HG02571 (cell line): ENCODE results near the gene FPGS.
"Not testable (repeated sequence)": the region's sequence is repeated elsewhere in the genome, so short reads cannot be mapped to it uniquely, and the experiment has no call there.

ENCODE experiments used
- ATAC-seq: cut with Tn5 transposase; IDR thresholded peaks from one replicate; pipeline ENCODE4 v1.9.1; 2021; ENCODE audit warnings: mild to moderate bottlenecking, moderate library complexity; ENCODE audit not compliant: unreplicated experiment

The FPGS gene

GRCh38 chr9:127832248-127832647 lies 29.6 kb downstream of the FPGS start:
- ATAC-seq = no peak

GRCh38 chr9:127833555-127833954 lies 30.9 kb downstream of the FPGS start:
- ATAC-seq = no peak

- ATAC-seq = no peak
These were observed 33.4 kb downstream of the FPGS start for GRCh38 chr9:127835991-127836516.

GRCh38 chr9:127836561-127836960 lies 33.9 kb downstream of the FPGS start:
- not testable (repeated sequence) for ATAC-seq

GRCh38 chr9:127837346-127837745 lies 34.7 kb downstream of the FPGS start:
- no peak for ATAC-seq

- ATAC-seq = no peak
These were observed 35.8 kb downstream of the FPGS start for GRCh38 chr9:127838375-127839078.

GRCh38 chr9:127841087-127841835 lies 38.6 kb downstream of the FPGS start:
- ATAC-seq = no peak

- ATAC-seq = no peak
These were observed 42.2 kb downstream of the FPGS start for GRCh38 chr9:127844821-127845359.

GRCh38 chr9:127845619-127846018 lies 42.9 kb downstream of the FPGS start:
- not testable (repeated sequence) for ATAC-seq

GRCh38 chr9:127846443-127847177 lies 43.9 kb downstream of the FPGS start:
- ATAC-seq = no peak

GRCh38 chr9:127847178-127847510 lies 44.5 kb downstream of the FPGS start:
- ATAC-seq = no peak

- ATAC-seq = no peak
These were observed 45.4 kb downstream of the FPGS start for GRCh38 chr9:127847833-127848755.

GRCh38 chr9:127848756-127849504 lies 46.2 kb downstream of the FPGS start:
- ATAC-seq = no peak

GRCh38 chr9:127850286-127850830 lies 47.7 kb downstream of the FPGS start:
- ATAC-seq = no peak

GRCh38 chr9:127852829-127853228 lies 50.1 kb downstream of the FPGS start:
- no peak for ATAC-seq

- ATAC-seq = no peak
These were observed 50.9 kb downstream of the FPGS start for GRCh38 chr9:127853312-127854183.

- no peak for ATAC-seq
These were observed 51.6 kb downstream of the FPGS start, which contains the start of gene ENG for GRCh38 chr9:127854184-127854806. Gene ENG (minus strand): TSS chr9:127854658. CDS start chr9:127854355, 303 bp downstream.

GRCh38 chr9:127854960-127855359 lies 52.3 kb downstream of the FPGS start:
- ATAC-seq = no peak
